IMR-90 (cell line): ENCODE results near the gene GPR179.

Experiments used
- ELK1 ChIP-seq: fragments of 150-350 bp; IDR thresholded peaks from 2 replicates; pipeline ENCODE4 v1.6.1; 2016; ENCODE audit warnings: low read depth, mild to moderate bottlenecking, low read length, moderate library complexity, borderline replicate concordance
- MAFK ChIP-seq: IDR thresholded peaks from 2 replicates; pipeline ENCODE4 v1.6.1; 2012; ENCODE audit warnings: low read depth, low read length, improper control_type of control experiment
- MXI1 ChIP-seq: IDR thresholded peaks from 2 replicates; pipeline ENCODE4 v1.6.1; 2012; ENCODE audit warnings: low read depth, mild to moderate bottlenecking, low read length, moderate library complexity, borderline replicate concordance
- NFE2L2 ChIP-seq: fragments of 150-350 bp; IDR thresholded peaks from 2 replicates; pipeline ENCODE4 v1.6.1; 2016; ENCODE audit warnings: low read depth, mild to moderate bottlenecking, low read length
- POLR2A ChIP-seq: IDR thresholded peaks from 2 replicates; pipeline ENCODE4 v1.6.1; 2012; ENCODE audit warnings: mild to moderate bottlenecking, low read depth, low read length
- RCOR1 ChIP-seq: IDR thresholded peaks from 2 replicates; pipeline ENCODE4 v1.6.1; 2012; ENCODE audit warnings: mild to moderate bottlenecking, low read length, improper control_type of control experiment; ENCODE audit not compliant: insufficient replicate concordance
- RFX5 ChIP-seq: IDR thresholded peaks from 2 replicates; pipeline ENCODE4 v1.8.0; 2012; ENCODE audit warnings: low read depth, mild to moderate bottlenecking, low read length, moderate library complexity
- SMC3 ChIP-seq: fragments of 150-350 bp; IDR thresholded peaks from 2 replicates; pipeline ENCODE4 v1.6.1; 2016; ENCODE audit warnings: low read depth, mild to moderate bottlenecking, antibody characterized with exemption, low read length, moderate library complexity
- TF ChIP-seq, protein P1 (sequence below): conservative IDR thresholded peaks from 2 replicates; pipeline ENCODE4 v1.5.1; 2012; ENCODE audit warnings: mild to moderate bottlenecking, low read depth, low read length, improper control_type of control experiment

DNA sequence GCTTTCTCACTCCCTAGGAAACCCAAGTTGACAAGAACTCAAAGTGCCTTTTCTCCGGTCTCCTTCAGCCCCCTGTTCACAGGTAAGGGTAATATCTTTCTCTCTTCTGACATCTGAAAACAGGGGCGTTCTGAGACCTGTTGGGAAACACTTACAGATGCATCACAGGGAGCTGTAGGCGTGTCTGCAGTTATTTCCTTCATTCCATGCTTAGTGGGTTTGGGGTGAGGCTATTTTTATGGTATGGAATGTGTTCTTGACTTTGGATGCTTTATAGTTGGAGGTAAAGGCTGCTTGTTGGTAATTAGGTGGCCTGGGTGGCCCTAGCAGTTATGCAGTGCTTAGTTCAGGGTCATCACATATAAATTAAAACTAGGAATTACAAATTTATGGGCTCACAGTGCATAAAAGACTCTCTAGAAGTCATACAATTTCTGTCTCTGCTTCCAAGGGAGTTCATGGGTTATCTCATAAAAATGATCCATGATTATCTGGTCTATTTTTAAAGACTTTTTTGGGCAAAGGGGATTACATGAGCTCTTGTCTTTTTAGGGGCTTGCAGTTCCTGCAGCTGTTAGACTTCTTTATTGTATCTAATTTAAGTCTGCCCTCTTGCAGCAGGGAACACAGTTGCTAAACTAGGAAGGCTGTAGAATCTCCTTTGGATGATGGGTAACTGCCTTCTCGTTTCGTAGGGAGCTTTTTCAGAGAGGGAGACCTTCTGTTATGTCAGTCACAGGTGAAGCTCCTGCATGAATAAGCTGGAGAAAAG is 18.1 kb upstream of the GPR179 start:
- TF ChIP-seq, protein P1, sequence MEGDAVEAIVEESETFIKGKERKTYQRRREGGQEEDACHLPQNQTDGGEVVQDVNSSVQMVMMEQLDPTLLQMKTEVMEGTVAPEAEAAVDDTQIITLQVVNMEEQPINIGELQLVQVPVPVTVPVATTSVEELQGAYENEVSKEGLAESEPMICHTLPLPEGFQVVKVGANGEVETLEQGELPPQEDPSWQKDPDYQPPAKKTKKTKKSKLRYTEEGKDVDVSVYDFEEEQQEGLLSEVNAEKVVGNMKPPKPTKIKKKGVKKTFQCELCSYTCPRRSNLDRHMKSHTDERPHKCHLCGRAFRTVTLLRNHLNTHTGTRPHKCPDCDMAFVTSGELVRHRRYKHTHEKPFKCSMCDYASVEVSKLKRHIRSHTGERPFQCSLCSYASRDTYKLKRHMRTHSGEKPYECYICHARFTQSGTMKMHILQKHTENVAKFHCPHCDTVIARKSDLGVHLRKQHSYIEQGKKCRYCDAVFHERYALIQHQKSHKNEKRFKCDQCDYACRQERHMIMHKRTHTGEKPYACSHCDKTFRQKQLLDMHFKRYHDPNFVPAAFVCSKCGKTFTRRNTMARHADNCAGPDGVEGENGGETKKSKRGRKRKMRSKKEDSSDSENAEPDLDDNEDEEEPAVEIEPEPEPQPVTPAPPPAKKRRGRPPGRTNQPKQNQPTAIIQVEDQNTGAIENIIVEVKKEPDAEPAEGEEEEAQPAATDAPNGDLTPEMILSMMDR = no peak
- no peak for TF ChIP-seq POLR2A
- no peak for TF ChIP-seq SMC3
- TF ChIP-seq RCOR1 = no peak
- no peak for TF ChIP-seq RFX5
- no peak for TF ChIP-seq ELK1
- no peak for TF ChIP-seq NFE2L2
- no peak for TF ChIP-seq MAFK
- TF ChIP-seq MXI1 = no peak
